TTC549 (cell line): ENCODE results near the gene TLX3.

Source experiments
- FAIRE-seq: peaks from 2 replicates; lab custom pipeline; 2012; peaks lifted over from hg19 to GRCh38; lab: Jason Lieb, UNC

TLX3 gene

GRCh38 chr5:171306166-171306565, 2.9 kb upstream of the TLX3 start:
- no peak for FAIRE-seq

GRCh38 chr5:171306781-171307591, 2.1 kb upstream of the TLX3 start:
- no peak for FAIRE-seq

GRCh38 chr5:171307789-171308452, 1.1 kb upstream of the TLX3 start:
- FAIRE-seq = no peak

GRCh38 chr5:171309276-171310211, 496 bp downstream of the TLX3 start:
- no peak for FAIRE-seq

GRCh38 chr5:171310212-171310818, 1.3 kb downstream of the TLX3 start:
- no peak for FAIRE-seq

- no peak for FAIRE-seq
These were observed 1.8 kb downstream of the TLX3 start for GRCh38 chr5:171310819-171311321.

GRCh38 chr5:171311322-171312077, 2.5 kb downstream of the TLX3 start:
- FAIRE-seq = no peak

GRCh38 chr5:171312129-171312974, 3.3 kb downstream of the TLX3 start:
- no peak for FAIRE-seq

- no peak for FAIRE-seq
These were observed 4.6 kb downstream of the TLX3 start for GRCh38 chr5:171313481-171314206.

- FAIRE-seq = no peak
These were observed 5.8 kb downstream of the TLX3 start for GRCh38 chr5:171314728-171315385.

GRCh38 chr5:171315386-171315891, 6.4 kb downstream of the TLX3 start:
- no peak for FAIRE-seq

- FAIRE-seq = no peak
These were observed 6.8 kb downstream of the TLX3 start for GRCh38 chr5:171315925-171316257.

- FAIRE-seq = no peak
These were observed 7.4 kb downstream of the TLX3 start for GRCh38 chr5:171316258-171317121.

GRCh38 chr5:171317230-171317629, 8.2 kb downstream of the TLX3 start:
- no peak for FAIRE-seq

GRCh38 chr5:171318026-171318425, 9.0 kb downstream of the TLX3 start:
- FAIRE-seq = no peak

- FAIRE-seq = no peak
These were observed 12.4 kb downstream of the TLX3 start for GRCh38 chr5:171321447-171321846.

GRCh38 chr5:171322527-171322926, 13.5 kb downstream of the TLX3 start:
- FAIRE-seq = no peak

- FAIRE-seq = no peak
These were observed 14.0 kb downstream of the TLX3 start for GRCh38 chr5:171323007-171323406.
